Fibroblast of lung (primary cell): ENCODE results near the gene ING2. TPM values are rescaled to one million over a fixed set of nuclear protein-coding genes. Genes with fewer than 3 reads are reported as not detected.
"Not testable (repeated sequence)": the region's sequence is repeated elsewhere in the genome, so short reads cannot be mapped to it uniquely, and the experiment has no call there.

Source experiments
- DNase-seq, 2 donors: peaks; one replicate each; pipeline versions ENCODE4 v3.0.0 to v3.0.0-alpha.2; 2010; ENCODE audit warnings: low read depth in 2 of 2
- H2AFZ ChIP-seq: 2 replicates; pipeline ENCODE4 v1.5.1; 2012; ENCODE audit warnings: low read length, control low read depth, inconsistent platforms
- H3K27ac ChIP-seq: 2 replicates; pipeline ENCODE4 v1.5.1; 2011; ENCODE audit warnings: low read length, control low read depth; ENCODE audit not compliant: insufficient read depth
- H3K27me3 ChIP-seq: 2 replicates; pipeline ENCODE4 v1.5.1; 2011; ENCODE audit warnings: mild to moderate bottlenecking, low read length; ENCODE audit not compliant: control insufficient read depth, insufficient read depth
- H3K36me3 ChIP-seq: 2 replicates; pipeline ENCODE4 v1.5.1; 2011; ENCODE audit warnings: low read length; ENCODE audit not compliant: control insufficient read depth, insufficient read depth
- H3K4me1 ChIP-seq: 2 replicates; pipeline ENCODE4 v1.5.1; 2011; ENCODE audit warnings: low read length; ENCODE audit not compliant: control insufficient read depth, insufficient read depth; ENCODE audit errors: extremely low read depth
- H3K4me2 ChIP-seq: 2 replicates; pipeline ENCODE4 v1.5.1; 2011; ENCODE audit warnings: low read length, control low read depth; ENCODE audit not compliant: insufficient read depth; ENCODE audit errors: extremely low read depth
- H3K4me3 ChIP-seq, 4 experiments: fragments of 200-600 bp in 1 of 4; sonication (generic) in 1 of 4; replicated peaks in 1 of 4; 2 replicates each; pipeline ENCODE4 v1.5.1; 2011 to 2016; ENCODE audit warnings: low read length in 4 of 4, low read depth in 3 of 4, mild to moderate bottlenecking in 3 of 4, control low read depth in 2 of 4, inconsistent platforms in 1 of 4, mixed read lengths in 1 of 4; ENCODE audit not compliant: insufficient read depth in 1 of 4; ENCODE audit errors: control extremely low read depth in 1 of 4
- H3K79me2 ChIP-seq: 2 replicates; pipeline ENCODE4 v1.5.1; 2012; ENCODE audit warnings: mild to moderate bottlenecking, low read length, inconsistent platforms; ENCODE audit not compliant: control insufficient read depth, insufficient read depth
- H3K9ac ChIP-seq: 2 replicates; pipeline ENCODE4 v1.5.1; 2011; ENCODE audit warnings: mild to moderate bottlenecking, low read length, control low read depth; ENCODE audit not compliant: insufficient read depth
- H3K9me3 ChIP-seq: 2 replicates; pipeline ENCODE4 v1.5.1; 2012; ENCODE audit warnings: low read depth, low read length; ENCODE audit not compliant: control insufficient read depth, insufficient read depth
- H4K20me1 ChIP-seq: 2 replicates; pipeline ENCODE4 v1.5.1; 2011; ENCODE audit warnings: low read length; ENCODE audit not compliant: control insufficient read depth, insufficient read depth; ENCODE audit errors: extremely low read depth
- CTCF ChIP-seq, 2 donors: IDR thresholded peaks in 1 of 2; conservative IDR thresholded peaks in 1 of 2; 1 replicate in 1 of 2; 2 replicates in 1 of 2; pipeline ENCODE4 v1.5.1; 2011 to 2012; ENCODE audit warnings: low read length in 2 of 2, control low read depth in 1 of 2, inconsistent platforms in 1 of 2, low read depth in 1 of 2, mild to moderate bottlenecking in 1 of 2
- EZH2 ChIP-seq: IDR thresholded peaks from 2 replicates; pipeline ENCODE4 v1.5.1; 2012; ENCODE audit warnings: low read length, control low read depth, mild to moderate bottlenecking; ENCODE audit errors: missing control alignments
- polyA plus RNA-seq, 2 donors: library from polyadenylated mRNA; depleted of rRNA in 1 of 2; stranded (reverse) in 1 of 2; unstranded in 1 of 2; fragments of >200 nt; gene quantifications; 2 replicates each; pipeline ENCODE4 v1.2.1, GENCODE V29; 2011 to 2012; ENCODE audit warnings: missing spikeins in 1 of 2
- total RNA-seq: library from RNA; depleted of rRNA; stranded (reverse); fragments of >200 nt; gene quantifications from 2 replicates; pipeline ENCODE4 v1.2.1, GENCODE V29; 2014

The ING2 gene
- total and polyA plus RNA-seq, 2 donors (not counting 1 experiment from before 2014, with no cell fraction given), result 7.9 to 12.1 TPM

- Histone ChIP-seq H3K4me2 (peak overlapping the region; percentile 33), H3K4me3 (no peak overlapping the region), H3K4me1 (no peaks in the 10 kb centered on the region), H3K9me3 (no peaks in the 10 kb centered on the region), H3K27ac (no peak overlapping the region), H2AFZ (no peak overlapping the region), H3K36me3 (no peaks in the 10 kb centered on the region), H4K20me1 (no peaks in the 10 kb centered on the region), H3K9ac (no peak overlapping the region), H3K79me2 (no peaks in the 10 kb centered on the region), H3K27me3 (no peaks in the 10 kb centered on the region)
- TF ChIP-seq EZH2 (no peak), CTCF (conservative IDR thresholded peaks at IDR 0.05 in 1 of 2, IDR thresholded peaks at IDR 0.05 in 1 of 2; ENCODE audit: low read depth in 1 of 2, low read length in 2 of 2) (peak; percentile 87 to 92)
- DNase-seq, result peak; percentile 53 to 72
Observed at GRCh38 chr4:183471946-183472708, 32.7 kb upstream of the ING2 start.

- TF ChIP-seq EZH2 (no peak), CTCF (conservative IDR thresholded peaks at IDR 0.05 in 1 of 2, IDR thresholded peaks at IDR 0.05 in 1 of 2; ENCODE audit: low read depth in 1 of 2, low read length in 2 of 2) (no peak)
- Histone ChIP-seq H3K4me2 (no peak overlapping the region), H3K27me3 (no peaks in the 10 kb centered on the region)
Observed at GRCh38 chr4:183478123-183478522, 26.7 kb upstream of the ING2 start.

GRCh38 chr4:183478926-183479325 is 25.9 kb upstream of the ING2 start:
- no peak for TF ChIP-seq CTCF (conservative IDR thresholded peaks at IDR 0.05 in 1 of 2, IDR thresholded peaks at IDR 0.05 in 1 of 2; ENCODE audit: low read depth in 1 of 2, low read length in 2 of 2)
- no peak for TF ChIP-seq EZH2
- Histone ChIP-seq H2AFZ (no peak overlapping the region), H3K36me3 (no peaks in the 10 kb centered on the region), H3K4me3 (no peak overlapping the region), H3K9ac (no peak overlapping the region), H3K27me3 (no peaks in the 10 kb centered on the region), H3K4me1 (no peaks in the 10 kb centered on the region), H3K4me2 (no peak overlapping the region), H3K9me3 (no peaks in the 10 kb centered on the region), H3K79me2 (no peaks in the 10 kb centered on the region), H3K27ac (no peak overlapping the region), H4K20me1 (no peaks in the 10 kb centered on the region)
- DNase-seq, result no peak

More at GRCh38 chr4:183478123-183478522, 26.7 kb upstream of the ING2 start:
- no peak overlapping the region for H3K4me3 ChIP-seq
- no peaks in the 10 kb centered on the region for H3K79me2 ChIP-seq
- H4K20me1 ChIP-seq, result no peaks in the 10 kb centered on the region
- no peaks in the 10 kb centered on the region for H3K4me1 ChIP-seq
- no peaks in the 10 kb centered on the region for H3K9me3 ChIP-seq
- H3K27ac ChIP-seq, result no peak overlapping the region
- no peak for DNase-seq
- H3K36me3 ChIP-seq, result no peaks in the 10 kb centered on the region
- H2AFZ ChIP-seq, result no peak overlapping the region
- H3K9ac ChIP-seq, result no peak overlapping the region

- DNase-seq, H3K27me3 ChIP-seq, H3K79me2 ChIP-seq, H4K20me1 ChIP-seq, H3K27ac ChIP-seq, H3K9me3 ChIP-seq, H2AFZ ChIP-seq, H3K4me2 ChIP-seq, H3K9ac ChIP-seq, H3K4me1 ChIP-seq, H3K36me3 ChIP-seq, H3K4me3 ChIP-seq: not testable (repeated sequence)
Observed at GRCh38 chr4:183482515-183483095, 22.3 kb upstream of the ING2 start.
